Measurements from ENCODE around the gene SAC3D1. TPM values are rescaled to one million over a fixed set of nuclear protein-coding genes. Genes with fewer than 3 reads are reported as not detected.

The SAC3D1 gene
- total and polyA plus RNA-seq, 2 of the 8 experiments (the other 6 are each of a cell fraction or from before 2014, with no cell fraction given): 19.4 to 25.8 TPM

DNA sequence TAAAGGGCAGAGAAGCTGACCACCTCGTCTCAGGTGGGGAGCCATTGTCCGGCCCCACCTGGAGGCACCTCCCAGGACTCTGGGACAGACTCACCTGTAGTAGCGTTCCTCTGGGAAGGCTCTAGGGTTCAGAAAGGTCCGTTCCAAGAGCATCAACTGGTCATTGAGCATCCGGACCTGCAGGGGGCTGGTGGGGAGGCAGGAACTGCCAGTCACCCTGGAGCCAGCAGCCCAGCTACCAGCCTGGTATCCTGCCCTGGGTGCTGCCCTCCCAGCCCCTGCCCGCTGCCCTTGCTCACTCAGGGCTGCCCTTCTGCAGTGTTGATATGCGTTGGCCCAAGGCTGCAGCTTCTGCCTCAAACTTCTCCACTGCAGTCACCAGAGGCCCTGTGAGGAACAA lies 4.7 kb downstream of the SAC3D1 start:
- no peak overlapping the region for H2BK12ac ChIP-seq (ENCODE audit: low read depth, low read length)
- peaks cover 3 to 12% (median 6%) of the 10 kb centered on the region in 4 experiments; a peak in 4 of 8 replicates for H3K36me3 ChIP-seq (ENCODE audit: control insufficient read depth in 2 of 4, insufficient read depth in 4 of 4, low read length in 3 of 4)
- FAIRE-seq (no peak), DNase-seq (ENCODE audit: low read depth in 1 of 2, low spot score in 2 of 2) (no peak)
- peaks cover 0 to 9% (median 3%) of the 10 kb centered on the region in 4 experiments; a peak in 3 of 7 replicates for H3K27me3 ChIP-seq (replicated peaks in 1 of 4; ENCODE audit: control insufficient read depth in 3 of 4, extremely low read depth in 1 of 4, insufficient read depth in 3 of 4, low read length in 3 of 4)
- H4K91ac ChIP-seq (replicated peaks; ENCODE audit: insufficient read length, low read length): no peak overlapping the region
- H4K5ac ChIP-seq (ENCODE audit: insufficient read length, low read depth, low read length): no peak overlapping the region
- H3K23me2 ChIP-seq (ENCODE audit: low read depth, low read length): no peaks in the 10 kb centered on the region; the same call in 1 of the 2 replicates
- H3K4me3 ChIP-seq (ENCODE audit: extremely low read depth in 1 of 4, insufficient read depth in 2 of 4, low read depth in 3 of 4, low read length in 4 of 4): no peak overlapping the region
- no peak overlapping the region for H2BK120ac ChIP-seq (replicated peaks; ENCODE audit: low read depth, low read length)
- 89% methylated on average over 7 of the region's 7 CpGs; no CpG with 5 or more reads in 1 of the 2 experiments for WGBS, 2 experiments (ENCODE audit: extremely low coverage in 1 of 2, insufficient coverage in 1 of 2, insufficient read length in 1 of 2, insufficient replicate concordance in 2 of 2, low coverage in 1 of 2, low lambda C conversion rate in 2 of 2, missing lambda C conversion rate in 1 of 2)
- no peak overlapping the region for H3K9ac ChIP-seq (replicated peaks in 1 of 4; ENCODE audit: extremely low read depth in 1 of 4, low read depth in 3 of 4, low read length in 3 of 4)
- H4K20me1 ChIP-seq (replicated peaks in 1 of 2; ENCODE audit: control insufficient read depth in 1 of 2, insufficient read depth in 2 of 2, low read length in 2 of 2): peaks cover 11 to 13% of the 10 kb centered on the region in 2 experiments
- no peak overlapping the region for H3K23ac ChIP-seq (ENCODE audit: insufficient read length)
- no peak overlapping the region for H3K4ac ChIP-seq (replicated peaks; ENCODE audit: insufficient read length, low read depth, low read length)
- H3K4me2 ChIP-seq (ENCODE audit: insufficient read depth in 1 of 2, low read depth in 2 of 2, low read length in 2 of 2): no peak overlapping the region
- no peak overlapping the region for H4K8ac ChIP-seq (ENCODE audit: extremely low read depth, insufficient read depth, low read length)
- H2BK5ac ChIP-seq (ENCODE audit: low read depth, low read length): no peak overlapping the region
- H3K9me3 ChIP-seq (ENCODE audit: insufficient read depth in 2 of 2, low read depth in 1 of 2, low read length in 1 of 2): no peaks in the 10 kb centered on the region
- H2AK5ac ChIP-seq (ENCODE audit: low read depth, low read length): no peak overlapping the region
- H3K27ac ChIP-seq (ENCODE audit: low read depth, low read length): no peak overlapping the region
- H3K18ac ChIP-seq (ENCODE audit: extremely low read depth, low read length): no peak overlapping the region
- no peak overlapping the region for H3K14ac ChIP-seq (ENCODE audit: insufficient read length)
- H3K56ac ChIP-seq (replicated peaks; ENCODE audit: insufficient read length, low read depth, low read length): no peak overlapping the region
- ChIA-PET POLR2A (ENCODE audit: partially characterized antibody) (interaction anchor here (0.6 to 1.4 kb wide), 6 partner anchors 10 to 37 kb away, joined by 3 to 4 read pairs (median 3); no protein-coding TSS in a partner anchor), CTCF (ENCODE audit: partially characterized antibody) (interaction anchor here (0.7 to 2.3 kb wide), 13 partner anchors 9 to 197 kb away, joined by 3 to 12 read pairs (median 4); partner anchors contain the start of genes ARL2 and SNX15)
- H3K79me2 ChIP-seq (ENCODE audit: control insufficient read depth in 1 of 2, insufficient read depth in 2 of 2, low read length in 2 of 2): peaks cover 0 to 16% of the 10 kb centered on the region in 2 experiments; a peak in 2 of 4 replicates
- no peak overlapping the region for H2AFZ ChIP-seq (ENCODE audit: low read length)
- TF ChIP-seq JUND (IDR thresholded peaks at IDR 0.05; ENCODE audit: low read length) (no peak), SAP30 (IDR thresholded peaks at IDR 0.05; ENCODE audit: insufficient read depth, insufficient replicate concordance, low read length) (no peak), KDM5A (IDR thresholded peaks at IDR 0.05; ENCODE audit: low read length) (no peak), ZNF274 (IDR thresholded peaks at IDR 0.05; ENCODE audit: borderline replicate concordance, extremely low read depth, low read length) (no peak), BCL11A (IDR thresholded peaks at IDR 0.05; ENCODE audit: low read depth in 2 of 2, low read length in 2 of 2) (no peak), FOSL1 (IDR thresholded peaks at IDR 0.05; ENCODE audit: insufficient read depth, low read depth, low read length) (no peak), SIX5 (IDR thresholded peaks at IDR 0.05; ENCODE audit: low read depth, low read length) (no peak), ASH2L (IDR thresholded peaks at IDR 0.05; ENCODE audit: low read length) (no peak), KDM1A (IDR thresholded peaks at IDR 0.05; ENCODE audit: borderline replicate concordance, low read length) (no peak)
- peaks cover 2% of the 10 kb centered on the region for H3K79me1 ChIP-seq (ENCODE audit: low read depth, low read length)
- H3K4me1 ChIP-seq (replicated peaks in 1 of 4; ENCODE audit: control insufficient read depth in 3 of 4, insufficient read depth in 4 of 4, low read length in 3 of 4): peaks cover 0 to 10% (median 7%) of the 10 kb centered on the region in 4 experiments; a peak in 5 of 7 replicates
- H2BK20ac ChIP-seq (ENCODE audit: low read length): no peak overlapping the region
- H2BK15ac ChIP-seq (ENCODE audit: low read length): no peak overlapping the region
